ENCODE measurements around the gene NFIA. TPM values are rescaled to one million over a fixed set of nuclear protein-coding genes. Genes with fewer than 3 reads are reported as not detected.
"Not testable (repeated sequence)": the region's sequence is repeated elsewhere in the genome, so short reads cannot be mapped to it uniquely, and the experiment has no call there.

Gene NFIA
- total RNA-seq, 1 experiment from 2014 or later: 65.4 TPM

- peak overlapping the region; percentile 83 for H3K4me3 ChIP-seq (ENCODE audit: low read depth, low read length, poor library complexity, severe bottlenecking)
- ChIA-PET CTCF (no interaction called here), POLR2A (ENCODE audit: low non-redundant PET) (no interaction called here)
- intact Hi-C loops (cut with micrococcal nuclease; ENCODE audit: unreplicated experiment): loop anchor here (10.0 kb wide), 1 partner anchor 529 kb away; no protein-coding TSS in a partner anchor
- no peaks in the 10 kb centered on the region for H3K9me3 ChIP-seq (ENCODE audit: low read depth, low read length, poor library complexity, severe bottlenecking)
- no peak for TF ChIP-seq CTCF (conservative IDR thresholded peaks at IDR 0.05; ENCODE audit: low read depth, low read length)
- no peak for TF ChIP-seq EZH2 (IDR thresholded peaks at IDR 0.05; ENCODE audit: borderline replicate concordance, low read depth, low read length, poor library complexity, severe bottlenecking)
- peak overlapping the region; percentile 65 for H3K27ac ChIP-seq (ENCODE audit: low read depth, low read length, poor library complexity, severe bottlenecking)
- H3K4me1 ChIP-seq (ENCODE audit: insufficient read depth, low read length, poor library complexity, severe bottlenecking): peaks cover 34% of the 10 kb centered on the region
- DNase-seq (ENCODE audit: low spot score): no peak
- BruUV-seq (replicated peaks): no TSS peak
- no peaks in the 10 kb centered on the region for H3K36me3 ChIP-seq (ENCODE audit: insufficient read depth, low read length, poor library complexity, severe bottlenecking)
- no peaks in the 10 kb centered on the region for H3K27me3 ChIP-seq (replicated peaks; ENCODE audit: insufficient read depth, low read depth, low read length, poor library complexity)
Measured at GRCh38 chr1:61056196-61056572, 26.2 kb upstream of the NFIA start.

GRCh38 chr1:61056573-61057439, 25.6 kb upstream of the NFIA start:
- BruUV-seq (replicated peaks): no TSS peak
- no peaks in the 10 kb centered on the region for H3K27me3 ChIP-seq (replicated peaks; ENCODE audit: insufficient read depth, low read depth, low read length, poor library complexity)
- CTCF ChIA-PET: no interaction called here
- peak; percentile 81 for DNase-seq (ENCODE audit: low spot score)
- H3K27ac ChIP-seq (ENCODE audit: low read depth, low read length, poor library complexity, severe bottlenecking): peak overlapping the region; percentile 65
- H3K4me3 ChIP-seq (ENCODE audit: low read depth, low read length, poor library complexity, severe bottlenecking): peak overlapping the region; percentile 83
- peaks cover 34% of the 10 kb centered on the region for H3K4me1 ChIP-seq (ENCODE audit: insufficient read depth, low read length, poor library complexity, severe bottlenecking)
- no peaks in the 10 kb centered on the region for H3K36me3 ChIP-seq (ENCODE audit: insufficient read depth, low read length, poor library complexity, severe bottlenecking)
- intact Hi-C loops (cut with micrococcal nuclease; ENCODE audit: unreplicated experiment): loop anchor here (10.0 kb wide), 1 partner anchor 528 kb away; no protein-coding TSS in a partner anchor
- TF ChIP-seq EZH2 (IDR thresholded peaks at IDR 0.05; ENCODE audit: borderline replicate concordance, low read depth, low read length, poor library complexity, severe bottlenecking) (no peak), CTCF (conservative IDR thresholded peaks at IDR 0.05; ENCODE audit: low read depth, low read length) (no peak)
- POLR2A ChIA-PET (ENCODE audit: low non-redundant PET): no interaction called here
- H3K9me3 ChIP-seq (ENCODE audit: low read depth, low read length, poor library complexity, severe bottlenecking): no peaks in the 10 kb centered on the region

- no peaks in the 10 kb centered on the region for H3K9me3 ChIP-seq (ENCODE audit: low read depth, low read length, poor library complexity, severe bottlenecking)
- POLR2A ChIA-PET (ENCODE audit: low non-redundant PET): interaction anchor here (0.5 kb wide), 1 partner anchor 9 kb away, joined by 3 read pairs; no protein-coding TSS in a partner anchor
- CTCF ChIA-PET: interaction anchor here (0.6 to 1.9 kb wide), 2 partner anchors 9 to 800 kb away, joined by 5 to 8 read pairs; no protein-coding TSS in a partner anchor
- peaks cover 34% of the 10 kb centered on the region for H3K4me1 ChIP-seq (ENCODE audit: insufficient read depth, low read length, poor library complexity, severe bottlenecking)
- H3K27me3 ChIP-seq (replicated peaks; ENCODE audit: insufficient read depth, low read depth, low read length, poor library complexity): no peaks in the 10 kb centered on the region
- TF ChIP-seq EZH2 (IDR thresholded peaks at IDR 0.05; ENCODE audit: borderline replicate concordance, low read depth, low read length, poor library complexity, severe bottlenecking): no peak
- no peak for TF ChIP-seq CTCF (conservative IDR thresholded peaks at IDR 0.05; ENCODE audit: low read depth, low read length)
- intact Hi-C loops (cut with micrococcal nuclease; ENCODE audit: unreplicated experiment): loop anchor here (10.0 kb wide), 1 partner anchor 526 kb away; no protein-coding TSS in a partner anchor
- H3K36me3 ChIP-seq (ENCODE audit: insufficient read depth, low read length, poor library complexity, severe bottlenecking): no peaks in the 10 kb centered on the region
- no peak for DNase-seq (ENCODE audit: low spot score)
- BruUV-seq (replicated peaks): no TSS peak
- H3K27ac ChIP-seq (ENCODE audit: low read depth, low read length, poor library complexity, severe bottlenecking): no peak overlapping the region
- no peak overlapping the region for H3K4me3 ChIP-seq (ENCODE audit: low read depth, low read length, poor library complexity, severe bottlenecking)
Measured at GRCh38 chr1:61058483-61059245, 23.7 kb upstream of the NFIA start.

- BruUV-seq (replicated peaks); DNase-seq (ENCODE audit: low spot score); H3K9me3 ChIP-seq (ENCODE audit: low read depth, low read length, poor library complexity, severe bottlenecking); intact Hi-C loops (cut with micrococcal nuclease; ENCODE audit: unreplicated experiment); H3K27me3 ChIP-seq (replicated peaks; ENCODE audit: insufficient read depth, low read depth, low read length, poor library complexity); H3K36me3 ChIP-seq (ENCODE audit: insufficient read depth, low read length, poor library complexity, severe bottlenecking); POLR2A ChIA-PET (ENCODE audit: low non-redundant PET); H3K4me3 ChIP-seq (ENCODE audit: low read depth, low read length, poor library complexity, severe bottlenecking); CTCF ChIA-PET; H3K27ac ChIP-seq (ENCODE audit: low read depth, low read length, poor library complexity, severe bottlenecking): not testable (repeated sequence)
- peaks cover 10% of the 10 kb centered on the region for H3K4me1 ChIP-seq (ENCODE audit: insufficient read depth, low read length, poor library complexity, severe bottlenecking)
Measured at GRCh38 chr1:61061601-61062000, 20.8 kb upstream of the NFIA start.
